GM23338 (cell line): ENCODE results near the gene OMP. TPM values are rescaled to one million over a fixed set of nuclear protein-coding genes. Genes with fewer than 3 reads are reported as not detected.

Experiments
- ATAC-seq: fragments of 200-7000 bp; cut with Tn5 transposase; 3 replicates; pipeline ENCODE4 v1.9.1; 2020
- DNase-seq: peaks from one replicate; pipeline ENCODE4 v3.0.0-alpha.2; 2015; ENCODE audit warnings: low spot score
- H2AFZ ChIP-seq: fragments of 200-600 bp; sonication (generic); 2 replicates; pipeline ENCODE4 v1.8.0; 2016; ENCODE audit warnings: antibody characterized with exemption, mild to moderate bottlenecking, moderate library complexity
- H3F3A ChIP-seq: fragments of 200-600 bp; sonication (generic); replicated peaks from 2 replicates; pipeline ENCODE4 v1.8.0; 2017; ENCODE audit warnings: antibody characterized with exemption, mixed run types, low read depth
- H3K27ac ChIP-seq: fragments of 200-600 bp; sonication (generic); 2 replicates; pipeline ENCODE4 v1.6.1; 2016; ENCODE audit warnings: low read depth
- H3K27me3 ChIP-seq: fragments of 200-600 bp; sonication (generic); 2 replicates; pipeline ENCODE4 v1.8.0; 2016; ENCODE audit warnings: mild to moderate bottlenecking, mixed run types, moderate library complexity; ENCODE audit not compliant: insufficient read depth
- H3K36me3 ChIP-seq: fragments of 200-600 bp; sonication (generic); 2 replicates; pipeline ENCODE4 v1.8.0; 2016; ENCODE audit warnings: mild to moderate bottlenecking; ENCODE audit not compliant: insufficient read depth
- H3K4me1 ChIP-seq: fragments of 200-600 bp; sonication (generic); 2 replicates; pipeline ENCODE4 v1.8.0; 2016; ENCODE audit warnings: mild to moderate bottlenecking, moderate library complexity; ENCODE audit not compliant: insufficient read depth
- H3K4me2 ChIP-seq: fragments of 200-600 bp; sonication (generic); 2 replicates; pipeline ENCODE4 v1.7.1; 2017; ENCODE audit warnings: mixed run types
- H3K4me3 ChIP-seq: fragments of 200-600 bp; sonication (generic); 2 replicates; pipeline ENCODE4 v1.6.1; 2016; ENCODE audit warnings: mixed run types
- H3K79me2 ChIP-seq: fragments of 200-600 bp; sonication (generic); replicated peaks from 2 replicates; pipeline ENCODE4 v1.8.0; 2017; ENCODE audit warnings: mild to moderate bottlenecking; ENCODE audit not compliant: insufficient read depth
- H3K9me2 ChIP-seq: fragments of 200-600 bp; sonication (generic); 2 replicates; pipeline ENCODE4 v1.8.0; 2017; ENCODE audit not compliant: insufficient read depth
- H4K20me1 ChIP-seq: fragments of 200-600 bp; sonication (generic); replicated peaks from 2 replicates; pipeline ENCODE4 v1.8.0; 2017; ENCODE audit warnings: mild to moderate bottlenecking; ENCODE audit not compliant: insufficient read depth
- H3K27ac Mint-ChIP-seq: 2 replicates; pipeline ENCODE4 v1.8.0; 2020; ENCODE audit warnings: inconsistent platforms, mild to moderate bottlenecking, moderate library complexity, mixed read lengths
- H3K27me3 Mint-ChIP-seq: 3 replicates; pipeline ENCODE4 v1.8.0; 2022; ENCODE audit warnings: low read depth, mild to moderate bottlenecking, moderate library complexity, mixed read lengths, inconsistent platforms; ENCODE audit not compliant: insufficient read depth, poor library complexity
- H3K36me3 Mint-ChIP-seq: 3 replicates; pipeline ENCODE4 v1.8.0; 2021; ENCODE audit warnings: low read depth, mild to moderate bottlenecking, inconsistent platforms, moderate library complexity, mixed read lengths
- H3K4me1 Mint-ChIP-seq: 3 replicates; pipeline ENCODE4 v1.8.0; 2020; ENCODE audit warnings: mild to moderate bottlenecking, inconsistent platforms, mixed read lengths
- H3K4me3 Mint-ChIP-seq: 3 replicates; pipeline ENCODE4 v1.8.0; 2021; ENCODE audit warnings: moderate library complexity, mild to moderate bottlenecking, inconsistent platforms, mixed read lengths
- H3K9me3 Mint-ChIP-seq: 3 replicates; pipeline ENCODE4 v1.8.0; 2020; ENCODE audit warnings: moderate library complexity, mild to moderate bottlenecking, inconsistent platforms, mixed read lengths
- CREB1 ChIP-seq: fragments of 250-450 bp; sonication (Bioruptor Pico); IDR thresholded peaks from 2 replicates; pipeline ENCODE4 v1.5.0; 2020; ENCODE audit warnings: low read depth, mild to moderate bottlenecking, moderate library complexity
- EZH2 ChIP-seq: fragments of 200-600 bp; sonication (generic); IDR thresholded peaks from one replicate; pipeline ENCODE4 v1.8.0; 2017; ENCODE audit warnings: antibody characterized with exemption, mild to moderate bottlenecking, low read depth; ENCODE audit not compliant: unreplicated experiment
- EZH2phosphoT487 ChIP-seq: fragments of 200-600 bp; sonication (generic); IDR thresholded peaks from one replicate; pipeline ENCODE4 v1.8.1; 2018; ENCODE audit warnings: antibody characterized with exemption; ENCODE audit not compliant: unreplicated experiment
- JUNB ChIP-seq: IDR thresholded peaks from one replicate; pipeline ENCODE4 v1.6.1; 2016; ENCODE audit warnings: antibody characterized with exemption; ENCODE audit not compliant: unreplicated experiment
- NANOG ChIP-seq: IDR thresholded peaks from 2 replicates; pipeline ENCODE4 v1.6.1; 2016; ENCODE audit warnings: antibody characterized with exemption, borderline replicate concordance
- POLR2AphosphoS5 ChIP-seq: IDR thresholded peaks from 2 replicates; pipeline ENCODE4 v1.6.1; 2016; ENCODE audit warnings: antibody characterized with exemption, low read depth
- STAT1 ChIP-seq: IDR thresholded peaks from one replicate; pipeline ENCODE4 v1.6.1; 2016; ENCODE audit warnings: antibody characterized with exemption; ENCODE audit not compliant: unreplicated experiment
- ZNF114 ChIP-seq: fragments of 250-450 bp; sonication (Bioruptor Pico); IDR thresholded peaks from 2 replicates; pipeline ENCODE4 v1.5.0; 2020; ENCODE audit warnings: mild to moderate bottlenecking, moderate library complexity
- ZNF331 ChIP-seq: fragments of 250-450 bp; sonication (Bioruptor Pico); IDR thresholded peaks from 2 replicates; pipeline ENCODE4 v1.5.0; 2020; ENCODE audit warnings: low read depth, mild to moderate bottlenecking, moderate library complexity
- polyA plus RNA-seq: library from polyadenylated mRNA; unstranded; fragments of >200 nt; fragmentation: Nextera tagmentation; extraction: Ambion mirVana; gene quantifications from 2 replicates; pipeline ENCODE4 v1.2.1, GENCODE V29; 2016
- total RNA-seq: library from RNA; depleted of rRNA; stranded (reverse); fragments of >200 nt; shearing (Covaris generic); gene quantifications from 2 replicates; pipeline ENCODE4 v1.2.3, GENCODE V29; 2014
- TF ChIP-seq, protein P1 (sequence below): IDR thresholded peaks from one replicate; pipeline ENCODE4 v1.6.1; 2018; ENCODE audit warnings: antibody characterized with exemption; ENCODE audit not compliant: unreplicated experiment
- TF ChIP-seq, protein P2 (sequence below): IDR thresholded peaks from 2 replicates; pipeline ENCODE4 v1.6.1; 2016; ENCODE audit warnings: antibody characterized with exemption
- TF ChIP-seq, protein P3 (sequence below), 2 experiments: fragments of 200-600 bp in 1 of 2; sonication (generic) in 1 of 2; conservative IDR thresholded peaks; 2 replicates each; pipeline versions ENCODE4 v1.5.1 to v1.6.1; 2016 to 2017; ENCODE audit warnings: antibody characterized with exemption in 2 of 2, low read depth in 2 of 2, mild to moderate bottlenecking in 2 of 2, moderate library complexity in 1 of 2
- TF ChIP-seq, protein P4 (sequence below): fragments of 250-450 bp; sonication (Bioruptor Pico); IDR thresholded peaks from 2 replicates; pipeline ENCODE4 v1.5.0; 2020; ENCODE audit warnings: mild to moderate bottlenecking, moderate library complexity

Gene OMP
- total and polyA plus RNA-seq, 2 experiments from 2014 or later: 1.0 TPM; not detected in 1

DNA sequence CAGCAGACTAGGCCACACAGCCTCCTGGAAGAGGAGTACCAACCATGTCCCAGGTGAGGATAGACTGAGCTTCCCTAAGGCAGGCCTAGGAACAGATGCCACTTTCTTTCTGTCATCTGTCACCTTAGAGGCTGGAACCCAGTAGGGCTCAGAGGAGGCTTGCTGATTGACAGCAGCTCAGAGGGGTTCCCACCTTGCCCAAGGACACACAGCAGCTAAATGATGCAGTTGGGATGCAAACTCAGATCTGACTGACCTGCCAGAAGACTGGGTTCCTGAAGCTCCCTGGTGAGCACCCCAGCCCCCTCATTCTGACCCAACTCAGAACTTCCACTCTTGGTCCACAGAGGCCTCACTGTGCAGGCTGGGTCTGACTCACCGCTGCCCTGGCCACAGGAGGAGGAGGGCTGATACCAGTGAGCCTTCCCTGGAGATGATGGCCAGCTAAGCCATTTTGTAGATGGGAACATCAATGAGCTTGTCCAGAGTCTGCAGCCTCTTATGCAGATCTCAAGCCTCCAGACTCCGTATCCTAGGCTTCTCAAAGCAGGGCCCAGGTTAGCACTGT lies 21.9 kb upstream of the OMP start:
- Mint-ChIP-seq H3K27me3 (peaks cover 10% of the 10 kb centered on the region), H3K9me3 (no peaks in the 10 kb centered on the region; the same call in 2 of the 3 replicates), H3K27ac (no peak overlapping the region), H3K36me3 (no peaks in the 10 kb centered on the region; the same call in 2 of the 3 replicates), H3K4me1 (peaks cover 6% of the 10 kb centered on the region; the same call in 2 of the 3 replicates), H3K4me3 (no peak overlapping the region)
- no peak overlapping the region for H3K4me3 ChIP-seq
- H3K9me2 ChIP-seq: no peaks in the 10 kb centered on the region
- no peaks in the 10 kb centered on the region for H3K4me1 ChIP-seq
- DNase-seq: no peak
- no peak overlapping the region for H2AFZ ChIP-seq
- TF ChIP-seq ZNF331 (no peak), JUNB (no peak), EZH2phosphoT487 (no peak), EZH2 (no peak), CREB1 (CRISPR knock-in tag) (no peak), NANOG (no peak), STAT1 (no peak), POLR2AphosphoS5 (no peak), ZNF114 (CRISPR knock-in tag) (no peak)
- TF ChIP-seq, protein P1, sequence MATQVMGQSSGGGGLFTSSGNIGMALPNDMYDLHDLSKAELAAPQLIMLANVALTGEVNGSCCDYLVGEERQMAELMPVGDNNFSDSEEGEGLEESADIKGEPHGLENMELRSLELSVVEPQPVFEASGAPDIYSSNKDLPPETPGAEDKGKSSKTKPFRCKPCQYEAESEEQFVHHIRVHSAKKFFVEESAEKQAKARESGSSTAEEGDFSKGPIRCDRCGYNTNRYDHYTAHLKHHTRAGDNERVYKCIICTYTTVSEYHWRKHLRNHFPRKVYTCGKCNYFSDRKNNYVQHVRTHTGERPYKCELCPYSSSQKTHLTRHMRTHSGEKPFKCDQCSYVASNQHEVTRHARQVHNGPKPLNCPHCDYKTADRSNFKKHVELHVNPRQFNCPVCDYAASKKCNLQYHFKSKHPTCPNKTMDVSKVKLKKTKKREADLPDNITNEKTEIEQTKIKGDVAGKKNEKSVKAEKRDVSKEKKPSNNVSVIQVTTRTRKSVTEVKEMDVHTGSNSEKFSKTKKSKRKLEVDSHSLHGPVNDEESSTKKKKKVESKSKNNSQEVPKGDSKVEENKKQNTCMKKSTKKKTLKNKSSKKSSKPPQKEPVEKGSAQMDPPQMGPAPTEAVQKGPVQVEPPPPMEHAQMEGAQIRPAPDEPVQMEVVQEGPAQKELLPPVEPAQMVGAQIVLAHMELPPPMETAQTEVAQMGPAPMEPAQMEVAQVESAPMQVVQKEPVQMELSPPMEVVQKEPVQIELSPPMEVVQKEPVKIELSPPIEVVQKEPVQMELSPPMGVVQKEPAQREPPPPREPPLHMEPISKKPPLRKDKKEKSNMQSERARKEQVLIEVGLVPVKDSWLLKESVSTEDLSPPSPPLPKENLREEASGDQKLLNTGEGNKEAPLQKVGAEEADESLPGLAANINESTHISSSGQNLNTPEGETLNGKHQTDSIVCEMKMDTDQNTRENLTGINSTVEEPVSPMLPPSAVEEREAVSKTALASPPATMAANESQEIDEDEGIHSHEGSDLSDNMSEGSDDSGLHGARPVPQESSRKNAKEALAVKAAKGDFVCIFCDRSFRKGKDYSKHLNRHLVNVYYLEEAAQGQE: no peak
- TF ChIP-seq, protein P2, sequence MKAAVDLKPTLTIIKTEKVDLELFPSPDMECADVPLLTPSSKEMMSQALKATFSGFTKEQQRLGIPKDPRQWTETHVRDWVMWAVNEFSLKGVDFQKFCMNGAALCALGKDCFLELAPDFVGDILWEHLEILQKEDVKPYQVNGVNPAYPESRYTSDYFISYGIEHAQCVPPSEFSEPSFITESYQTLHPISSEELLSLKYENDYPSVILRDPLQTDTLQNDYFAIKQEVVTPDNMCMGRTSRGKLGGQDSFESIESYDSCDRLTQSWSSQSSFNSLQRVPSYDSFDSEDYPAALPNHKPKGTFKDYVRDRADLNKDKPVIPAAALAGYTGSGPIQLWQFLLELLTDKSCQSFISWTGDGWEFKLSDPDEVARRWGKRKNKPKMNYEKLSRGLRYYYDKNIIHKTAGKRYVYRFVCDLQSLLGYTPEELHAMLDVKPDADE: no peak
- TF ChIP-seq, protein P3, sequence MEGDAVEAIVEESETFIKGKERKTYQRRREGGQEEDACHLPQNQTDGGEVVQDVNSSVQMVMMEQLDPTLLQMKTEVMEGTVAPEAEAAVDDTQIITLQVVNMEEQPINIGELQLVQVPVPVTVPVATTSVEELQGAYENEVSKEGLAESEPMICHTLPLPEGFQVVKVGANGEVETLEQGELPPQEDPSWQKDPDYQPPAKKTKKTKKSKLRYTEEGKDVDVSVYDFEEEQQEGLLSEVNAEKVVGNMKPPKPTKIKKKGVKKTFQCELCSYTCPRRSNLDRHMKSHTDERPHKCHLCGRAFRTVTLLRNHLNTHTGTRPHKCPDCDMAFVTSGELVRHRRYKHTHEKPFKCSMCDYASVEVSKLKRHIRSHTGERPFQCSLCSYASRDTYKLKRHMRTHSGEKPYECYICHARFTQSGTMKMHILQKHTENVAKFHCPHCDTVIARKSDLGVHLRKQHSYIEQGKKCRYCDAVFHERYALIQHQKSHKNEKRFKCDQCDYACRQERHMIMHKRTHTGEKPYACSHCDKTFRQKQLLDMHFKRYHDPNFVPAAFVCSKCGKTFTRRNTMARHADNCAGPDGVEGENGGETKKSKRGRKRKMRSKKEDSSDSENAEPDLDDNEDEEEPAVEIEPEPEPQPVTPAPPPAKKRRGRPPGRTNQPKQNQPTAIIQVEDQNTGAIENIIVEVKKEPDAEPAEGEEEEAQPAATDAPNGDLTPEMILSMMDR (conservative IDR thresholded peaks at IDR 0.05; ENCODE audit: low read depth in 2 of 2): no peak
- TF ChIP-seq, protein P4, sequence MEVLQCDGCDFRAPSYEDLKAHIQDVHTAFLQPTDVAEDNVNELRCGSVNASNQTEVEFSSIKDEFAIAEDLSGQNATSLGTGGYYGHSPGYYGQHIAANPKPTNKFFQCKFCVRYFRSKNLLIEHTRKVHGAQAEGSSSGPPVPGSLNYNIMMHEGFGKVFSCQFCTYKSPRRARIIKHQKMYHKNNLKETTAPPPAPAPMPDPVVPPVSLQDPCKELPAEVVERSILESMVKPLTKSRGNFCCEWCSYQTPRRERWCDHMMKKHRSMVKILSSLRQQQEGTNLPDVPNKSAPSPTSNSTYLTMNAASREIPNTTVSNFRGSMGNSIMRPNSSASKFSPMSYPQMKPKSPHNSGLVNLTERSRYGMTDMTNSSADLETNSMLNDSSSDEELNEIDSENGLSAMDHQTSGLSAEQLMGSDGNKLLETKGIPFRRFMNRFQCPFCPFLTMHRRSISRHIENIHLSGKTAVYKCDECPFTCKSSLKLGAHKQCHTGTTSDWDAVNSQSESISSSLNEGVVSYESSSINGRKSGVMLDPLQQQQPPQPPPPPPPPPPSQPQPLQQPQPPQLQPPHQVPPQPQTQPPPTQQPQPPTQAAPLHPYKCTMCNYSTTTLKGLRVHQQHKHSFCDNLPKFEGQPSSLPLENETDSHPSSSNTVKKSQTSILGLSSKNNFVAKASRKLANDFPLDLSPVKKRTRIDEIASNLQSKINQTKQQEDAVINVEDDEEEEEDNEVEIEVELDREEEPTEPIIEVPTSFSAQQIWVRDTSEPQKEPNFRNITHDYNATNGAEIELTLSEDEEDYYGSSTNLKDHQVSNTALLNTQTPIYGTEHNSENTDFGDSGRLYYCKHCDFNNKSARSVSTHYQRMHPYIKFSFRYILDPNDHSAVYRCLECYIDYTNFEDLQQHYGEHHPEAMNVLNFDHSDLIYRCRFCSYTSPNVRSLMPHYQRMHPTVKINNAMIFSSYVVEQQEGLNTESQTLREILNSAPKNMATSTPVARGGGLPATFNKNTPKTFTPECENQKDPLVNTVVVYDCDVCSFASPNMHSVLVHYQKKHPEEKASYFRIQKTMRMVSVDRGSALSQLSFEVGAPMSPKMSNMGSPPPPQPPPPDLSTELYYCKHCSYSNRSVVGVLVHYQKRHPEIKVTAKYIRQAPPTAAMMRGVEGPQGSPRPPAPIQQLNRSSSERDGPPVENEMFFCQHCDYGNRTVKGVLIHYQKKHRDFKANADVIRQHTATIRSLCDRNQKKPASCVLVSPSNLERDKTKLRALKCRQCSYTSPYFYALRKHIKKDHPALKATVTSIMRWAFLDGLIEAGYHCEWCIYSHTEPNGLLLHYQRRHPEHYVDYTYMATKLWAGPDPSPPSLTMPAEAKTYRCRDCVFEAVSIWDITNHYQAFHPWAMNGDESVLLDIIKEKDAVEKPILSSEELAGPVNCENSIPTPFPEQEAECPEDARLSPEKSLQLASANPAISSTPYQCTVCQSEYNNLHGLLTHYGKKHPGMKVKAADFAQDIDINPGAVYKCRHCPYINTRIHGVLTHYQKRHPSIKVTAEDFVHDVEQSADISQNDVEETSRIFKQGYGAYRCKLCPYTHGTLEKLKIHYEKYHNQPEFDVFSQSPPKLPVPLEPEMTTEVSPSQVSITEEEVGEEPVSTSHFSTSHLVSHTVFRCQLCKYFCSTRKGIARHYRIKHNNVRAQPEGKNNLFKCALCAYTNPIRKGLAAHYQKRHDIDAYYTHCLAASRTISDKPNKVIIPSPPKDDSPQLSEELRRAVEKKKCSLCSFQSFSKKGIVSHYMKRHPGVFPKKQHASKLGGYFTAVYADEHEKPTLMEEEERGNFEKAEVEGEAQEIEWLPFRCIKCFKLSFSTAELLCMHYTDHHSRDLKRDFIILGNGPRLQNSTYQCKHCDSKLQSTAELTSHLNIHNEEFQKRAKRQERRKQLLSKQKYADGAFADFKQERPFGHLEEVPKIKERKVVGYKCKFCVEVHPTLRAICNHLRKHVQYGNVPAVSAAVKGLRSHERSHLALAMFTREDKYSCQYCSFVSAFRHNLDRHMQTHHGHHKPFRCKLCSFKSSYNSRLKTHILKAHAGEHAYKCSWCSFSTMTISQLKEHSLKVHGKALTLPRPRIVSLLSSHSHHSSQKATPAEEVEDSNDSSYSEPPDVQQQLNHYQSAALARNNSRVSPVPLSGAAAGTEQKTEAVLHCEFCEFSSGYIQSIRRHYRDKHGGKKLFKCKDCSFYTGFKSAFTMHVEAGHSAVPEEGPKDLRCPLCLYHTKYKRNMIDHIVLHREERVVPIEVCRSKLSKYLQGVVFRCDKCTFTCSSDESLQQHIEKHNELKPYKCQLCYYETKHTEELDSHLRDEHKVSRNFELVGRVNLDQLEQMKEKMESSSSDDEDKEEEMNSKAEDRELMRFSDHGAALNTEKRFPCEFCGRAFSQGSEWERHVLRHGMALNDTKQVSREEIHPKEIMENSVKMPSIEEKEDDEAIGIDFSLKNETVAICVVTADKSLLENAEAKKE: no peak
- H3F3A ChIP-seq: no peaks in the 10 kb centered on the region
- H3K79me2 ChIP-seq: peaks cover 16% of the 10 kb centered on the region; the same call in 1 of the 2 replicates
- peaks cover 5% of the 10 kb centered on the region; the same call in 1 of the 2 replicates for H3K36me3 ChIP-seq
- no peak for ATAC-seq
- no peak overlapping the region for H3K27ac ChIP-seq
- H4K20me1 ChIP-seq: no peaks in the 10 kb centered on the region
- no peaks in the 10 kb centered on the region for H3K27me3 ChIP-seq
- no peak overlapping the region for H3K4me2 ChIP-seq
